Thoracic aorta (tissue), 2 donors: ENCODE results near the gene PCDH15. TPM values are rescaled to one million over a fixed set of nuclear protein-coding genes. Genes with fewer than 3 reads are reported as not detected.

Source experiments
- ATAC-seq: fragments of 150-250 bp; one replicate; pipeline ENCODE4 v1.8.0; 2017; ENCODE audit warnings: low read depth; ENCODE audit not compliant: insufficient number of reproducible peaks, low FRiP score
- DNase-seq: peaks from one replicate; pipeline ENCODE4 v3.0.0-alpha.2; 2020; ENCODE audit warnings: low spot score
- H3K27ac ChIP-seq, 2 donors: fragments of 200-600 bp; sonication (generic); 1 replicate in 1 of 2; 2 replicates in 1 of 2; pipeline ENCODE4 v1.5.1; 2016; ENCODE audit warnings: mild to moderate bottlenecking in 2 of 2, moderate library complexity in 2 of 2
- H3K27me3 ChIP-seq: fragments of 200-600 bp; sonication (generic); replicated peaks from 2 replicates; pipeline ENCODE4 v1.6.0; 2016; ENCODE audit warnings: mild to moderate bottlenecking; ENCODE audit not compliant: insufficient read depth
- H3K36me3 ChIP-seq: fragments of 200-600 bp; sonication (generic); one replicate; pipeline ENCODE4 v1.5.1; 2016
- H3K4me1 ChIP-seq, 2 donors: fragments of 200-600 bp; sonication (generic); 1 replicate in 1 of 2; 2 replicates in 1 of 2; pipeline versions ENCODE4 v1.5.1 to v1.6.0; 2016; ENCODE audit warnings: low read depth in 2 of 2, mild to moderate bottlenecking in 1 of 2; ENCODE audit not compliant: control insufficient read depth in 1 of 2
- H3K4me3 ChIP-seq: fragments of 200-600 bp; sonication (generic); 2 replicates; pipeline ENCODE4 v1.5.1; 2016; ENCODE audit warnings: mild to moderate bottlenecking
- H3K9me3 ChIP-seq: fragments of 200-600 bp; sonication (generic); 2 replicates; pipeline ENCODE4 v1.5.1; 2016
- total RNA-seq, 2 donors: library from RNA; depleted of rRNA; stranded (reverse); fragments of >200 nt; gene quantifications; one replicate each; pipeline versions ENCODE4 v1.1.0 to v1.2.3, GENCODE V29; 2016
- TF ChIP-seq, protein P1 (sequence below): fragments of 200-600 bp; sonication (generic); IDR thresholded peaks from one replicate; pipeline ENCODE4 v1.5.1; 2019; ENCODE audit warnings: antibody characterized with exemption

Gene PCDH15
- total RNA-seq, 2 donors from 2014 or later: 0.49 to 0.95 TPM

DNA sequence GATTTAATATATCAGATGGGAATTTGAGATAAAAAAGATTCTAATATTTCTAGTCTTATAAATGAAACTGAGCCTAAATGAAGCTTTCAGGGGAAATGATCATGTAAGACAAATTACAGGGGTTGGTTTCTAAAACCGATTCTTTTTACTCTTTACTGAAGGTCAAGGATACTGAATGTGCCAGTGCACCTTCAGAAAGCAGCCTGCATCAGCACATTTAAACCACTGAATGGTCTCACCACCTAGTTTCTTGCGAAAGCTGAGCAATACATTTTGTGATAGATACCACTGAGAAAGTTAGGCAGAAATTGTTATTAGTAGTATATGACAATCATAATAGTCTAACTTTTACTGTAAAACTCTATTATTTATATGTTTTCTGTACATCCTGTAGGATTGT is 180.7 kb downstream of the PCDH15 start:
- Histone ChIP-seq H3K36me3 (no peaks in the 10 kb centered on the region), H3K4me3 (no peak overlapping the region), H3K4me1 (no peaks in the 10 kb centered on the region), H3K27me3 (no peaks in the 10 kb centered on the region), H3K27ac (no peak overlapping the region), H3K9me3 (no peaks in the 10 kb centered on the region)
- no peak for ATAC-seq
- no peak for DNase-seq
- TF ChIP-seq, protein P1, sequence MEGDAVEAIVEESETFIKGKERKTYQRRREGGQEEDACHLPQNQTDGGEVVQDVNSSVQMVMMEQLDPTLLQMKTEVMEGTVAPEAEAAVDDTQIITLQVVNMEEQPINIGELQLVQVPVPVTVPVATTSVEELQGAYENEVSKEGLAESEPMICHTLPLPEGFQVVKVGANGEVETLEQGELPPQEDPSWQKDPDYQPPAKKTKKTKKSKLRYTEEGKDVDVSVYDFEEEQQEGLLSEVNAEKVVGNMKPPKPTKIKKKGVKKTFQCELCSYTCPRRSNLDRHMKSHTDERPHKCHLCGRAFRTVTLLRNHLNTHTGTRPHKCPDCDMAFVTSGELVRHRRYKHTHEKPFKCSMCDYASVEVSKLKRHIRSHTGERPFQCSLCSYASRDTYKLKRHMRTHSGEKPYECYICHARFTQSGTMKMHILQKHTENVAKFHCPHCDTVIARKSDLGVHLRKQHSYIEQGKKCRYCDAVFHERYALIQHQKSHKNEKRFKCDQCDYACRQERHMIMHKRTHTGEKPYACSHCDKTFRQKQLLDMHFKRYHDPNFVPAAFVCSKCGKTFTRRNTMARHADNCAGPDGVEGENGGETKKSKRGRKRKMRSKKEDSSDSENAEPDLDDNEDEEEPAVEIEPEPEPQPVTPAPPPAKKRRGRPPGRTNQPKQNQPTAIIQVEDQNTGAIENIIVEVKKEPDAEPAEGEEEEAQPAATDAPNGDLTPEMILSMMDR: no peak

DNA sequence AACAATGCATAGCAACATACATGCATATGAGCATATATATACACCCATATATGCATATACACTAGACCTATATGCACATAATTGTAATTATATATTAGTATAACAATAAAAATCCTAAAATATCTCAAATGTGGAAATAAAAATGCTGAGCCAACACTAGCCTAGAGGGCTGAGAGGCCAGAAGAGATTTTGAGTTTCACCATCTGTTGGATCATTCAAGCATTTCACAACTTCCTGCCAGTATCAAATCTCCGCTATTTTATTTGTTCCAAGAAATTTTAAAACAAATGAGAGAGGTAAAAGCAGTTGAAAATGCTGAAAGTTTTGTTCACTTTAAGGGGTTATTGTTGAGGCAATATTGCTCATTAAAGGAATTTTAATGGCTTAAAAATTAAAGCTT is 187.0 kb downstream of the PCDH15 start:
- ATAC-seq: no peak
- Histone ChIP-seq H3K9me3 (no peaks in the 10 kb centered on the region), H3K4me1 (no peaks in the 10 kb centered on the region), H3K36me3 (no peaks in the 10 kb centered on the region), H3K27me3 (no peaks in the 10 kb centered on the region), H3K27ac (no peak overlapping the region), H3K4me3 (no peak overlapping the region)
- TF ChIP-seq, protein P1: no peak
- DNase-seq: no peak

DNA sequence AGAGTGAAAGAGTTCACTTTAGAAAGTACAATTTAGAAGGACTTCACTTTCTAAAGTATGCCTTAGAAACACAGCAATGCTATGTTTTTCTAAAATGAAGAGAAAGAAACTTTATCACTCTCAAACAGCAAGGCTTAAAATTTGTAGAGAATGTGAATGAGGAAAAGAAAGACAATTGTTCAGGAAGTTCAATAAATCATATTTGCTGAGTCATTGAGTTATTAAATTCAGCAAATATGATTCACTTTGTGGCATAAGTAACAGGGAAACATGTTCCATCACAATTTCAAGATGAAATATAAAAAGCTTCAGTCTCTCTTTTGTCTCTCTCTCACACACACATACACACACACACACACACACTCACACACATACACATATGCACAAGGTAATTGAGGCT is 187.9 kb downstream of the PCDH15 start:
- no peaks in the 10 kb centered on the region for H3K36me3 ChIP-seq
- ATAC-seq: no peak

GRCh38 chr10:54609423-54609822 is 191.6 kb downstream of the PCDH15 start:
- DNase-seq (no peak), ATAC-seq (no peak)
- Histone ChIP-seq H3K4me1 (no peaks in the 10 kb centered on the region), H3K27me3 (no peaks in the 10 kb centered on the region), H3K4me3 (no peak overlapping the region), H3K9me3 (no peaks in the 10 kb centered on the region), H3K36me3 (no peaks in the 10 kb centered on the region), H3K27ac (no peak overlapping the region)
- TF ChIP-seq, protein P1: no peak

More for the DNA sequence above, 187.9 kb downstream of the PCDH15 start:
- H3K4me1 ChIP-seq: no peaks in the 10 kb centered on the region
- H3K4me3 ChIP-seq: no peak overlapping the region
- H3K27me3 ChIP-seq: no peaks in the 10 kb centered on the region
- H3K9me3 ChIP-seq: no peaks in the 10 kb centered on the region
- no peak overlapping the region for H3K27ac ChIP-seq
- DNase-seq: no peak
- TF ChIP-seq, protein P1: no peak

GRCh38 chr10:54607983-54608382 is 193.0 kb downstream of the PCDH15 start:
- Histone ChIP-seq H3K4me3 (no peak overlapping the region), H3K27me3 (no peaks in the 10 kb centered on the region), H3K9me3 (no peaks in the 10 kb centered on the region), H3K27ac (no peak overlapping the region), H3K36me3 (no peaks in the 10 kb centered on the region), H3K4me1 (no peaks in the 10 kb centered on the region)
- ATAC-seq (no peak), DNase-seq (no peak)
- TF ChIP-seq, protein P1: no peak
